ENCODE measurements around the gene BAIAP3.

The BAIAP3 gene

DNA sequence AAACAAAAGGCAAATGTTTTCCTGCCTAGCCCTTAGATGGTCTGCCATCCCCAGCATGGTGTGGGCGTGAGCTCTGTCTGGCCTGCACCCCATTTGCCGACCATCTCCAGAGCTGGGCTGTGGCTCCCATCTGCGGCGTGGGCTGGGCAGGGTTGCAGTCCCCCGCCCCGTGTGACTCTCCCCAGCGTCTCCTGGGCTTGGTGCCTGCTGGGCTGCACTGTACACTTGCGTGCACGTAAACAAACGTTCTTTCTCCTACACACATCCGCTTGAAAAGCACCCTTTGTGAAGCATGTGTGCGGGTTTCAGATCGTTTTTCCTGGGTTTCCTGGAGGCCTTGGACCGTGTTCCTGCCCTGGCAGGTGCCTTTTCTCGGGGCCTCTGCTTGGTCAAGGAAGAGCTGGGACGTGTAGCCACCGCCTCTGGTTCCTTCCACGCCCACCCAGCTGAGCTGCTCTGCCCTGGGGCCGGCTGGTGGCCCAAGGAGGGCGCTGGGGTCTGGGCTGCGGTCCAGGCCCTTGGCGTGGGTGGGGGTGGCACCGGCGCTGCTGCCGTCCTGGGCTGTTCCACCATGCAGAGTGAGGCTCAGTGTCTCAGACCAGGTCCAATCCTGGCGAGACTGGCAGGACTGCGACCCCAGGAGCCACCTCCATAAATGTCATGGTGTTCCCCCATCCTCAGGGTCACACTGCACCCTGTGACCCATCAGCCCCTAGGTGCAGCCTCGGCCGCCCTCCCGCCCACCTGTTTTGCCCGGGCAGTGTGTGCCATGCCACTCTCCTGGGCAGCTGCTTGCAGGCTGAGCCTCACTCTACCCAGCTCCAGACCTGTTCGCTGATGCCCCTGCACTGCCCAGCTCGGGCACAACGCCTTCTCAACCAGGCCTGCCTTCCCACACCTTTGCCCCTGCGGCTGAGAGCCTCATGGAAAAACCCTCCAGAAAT is 9.9 kb upstream of the BAIAP3 start:
- no peak for DNase-seq (ENCODE audit: extremely low read depth, insufficient read length)
- Histone ChIP-seq H3K27me3 (replicated peaks; ENCODE audit: control insufficient read depth, insufficient read depth, low read length) (no peaks in the 10 kb centered on the region), H3K4me3 (replicated peaks; ENCODE audit: low read depth, low read length) (no peak overlapping the region), H3K36me3 (ENCODE audit: control insufficient read depth, insufficient read depth, low read length) (peaks cover 20% of the 10 kb centered on the region)
- no peak for TF ChIP-seq CTCF (IDR thresholded peaks at IDR 0.05; ENCODE audit: insufficient read depth, low read length, poor library complexity, severe bottlenecking)

DNA sequence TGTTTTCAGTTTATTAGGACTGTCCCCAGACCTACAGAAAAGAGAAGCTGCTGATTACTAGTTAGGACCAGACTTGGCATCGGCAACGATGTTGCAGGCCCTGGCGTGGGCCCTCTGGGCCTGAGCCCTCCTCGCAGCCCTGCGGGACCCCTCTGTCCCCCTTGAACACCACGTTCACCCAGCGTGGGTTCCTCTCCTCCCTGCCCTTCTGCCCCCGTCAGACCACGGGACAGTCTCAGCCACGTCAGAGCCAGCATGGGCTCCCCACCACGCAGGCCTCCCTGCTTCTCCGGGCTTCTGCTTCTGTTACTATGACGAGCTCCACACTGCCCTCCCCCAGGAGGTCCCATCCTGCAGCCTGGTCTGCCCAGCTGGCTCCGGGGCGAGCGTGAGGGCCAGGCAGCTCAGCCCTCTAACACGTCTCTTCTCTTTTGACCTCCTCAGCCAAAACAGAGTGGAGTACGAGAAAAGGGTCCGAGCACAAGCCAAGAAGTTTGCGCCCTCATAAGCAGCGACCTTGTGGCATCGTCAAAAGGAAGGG is 9.1 kb upstream of the BAIAP3 start:
- no peaks in the 10 kb centered on the region for H3K27me3 ChIP-seq (replicated peaks; ENCODE audit: control insufficient read depth, insufficient read depth, low read length)
- peaks cover 15% of the 10 kb centered on the region for H3K36me3 ChIP-seq (ENCODE audit: control insufficient read depth, insufficient read depth, low read length)
- TF ChIP-seq CTCF (IDR thresholded peaks at IDR 0.05; ENCODE audit: insufficient read depth, low read length, poor library complexity, severe bottlenecking), result no peak
- no peak for DNase-seq (ENCODE audit: extremely low read depth, insufficient read length)
- no peak overlapping the region for H3K4me3 ChIP-seq (replicated peaks; ENCODE audit: low read depth, low read length)

- H3K4me3 ChIP-seq (replicated peaks; ENCODE audit: low read depth, low read length), result no peak overlapping the region
- no peaks in the 10 kb centered on the region for H3K27me3 ChIP-seq (replicated peaks; ENCODE audit: control insufficient read depth, insufficient read depth, low read length)
- no peak for DNase-seq (ENCODE audit: extremely low read depth, insufficient read length)
- peaks cover 12% of the 10 kb centered on the region for H3K36me3 ChIP-seq (ENCODE audit: control insufficient read depth, insufficient read depth, low read length)
- TF ChIP-seq CTCF (IDR thresholded peaks at IDR 0.05; ENCODE audit: insufficient read depth, low read length, poor library complexity, severe bottlenecking), result no peak
Measured at GRCh38 chr16:1325261-1325660, 8.2 kb upstream of the BAIAP3 start.

- Histone ChIP-seq H3K4me3 (replicated peaks; ENCODE audit: low read depth, low read length) (no peak overlapping the region; the same call in 1 of the 2 replicates), H3K36me3 (ENCODE audit: control insufficient read depth, insufficient read depth, low read length) (peaks cover 10% of the 10 kb centered on the region), H3K27me3 (replicated peaks; ENCODE audit: control insufficient read depth, insufficient read depth, low read length) (no peaks in the 10 kb centered on the region)
- no peak for DNase-seq (ENCODE audit: extremely low read depth, insufficient read length)
- TF ChIP-seq CTCF (IDR thresholded peaks at IDR 0.05; ENCODE audit: insufficient read depth, low read length, poor library complexity, severe bottlenecking), result no peak
Measured at GRCh38 chr16:1325673-1326371, 7.6 kb upstream of the BAIAP3 start.

GRCh38 chr16:1326391-1326790 is 7.1 kb upstream of the BAIAP3 start:
- Histone ChIP-seq H3K36me3 (ENCODE audit: control insufficient read depth, insufficient read depth, low read length) (peaks cover 7% of the 10 kb centered on the region), H3K27me3 (replicated peaks; ENCODE audit: control insufficient read depth, insufficient read depth, low read length) (no peaks in the 10 kb centered on the region)
- no peak for TF ChIP-seq CTCF (IDR thresholded peaks at IDR 0.05; ENCODE audit: insufficient read depth, low read length, poor library complexity, severe bottlenecking)

More at GRCh38 chr16:1326391-1326790, 7.1 kb upstream of the BAIAP3 start:
- no peak overlapping the region; the same call in none of the 2 replicates for H3K4me3 ChIP-seq (replicated peaks; ENCODE audit: low read depth, low read length)
- DNase-seq (ENCODE audit: extremely low read depth, insufficient read length), result no peak
